ENCODE results near the gene PHF12.

PHF12 gene

DNA sequence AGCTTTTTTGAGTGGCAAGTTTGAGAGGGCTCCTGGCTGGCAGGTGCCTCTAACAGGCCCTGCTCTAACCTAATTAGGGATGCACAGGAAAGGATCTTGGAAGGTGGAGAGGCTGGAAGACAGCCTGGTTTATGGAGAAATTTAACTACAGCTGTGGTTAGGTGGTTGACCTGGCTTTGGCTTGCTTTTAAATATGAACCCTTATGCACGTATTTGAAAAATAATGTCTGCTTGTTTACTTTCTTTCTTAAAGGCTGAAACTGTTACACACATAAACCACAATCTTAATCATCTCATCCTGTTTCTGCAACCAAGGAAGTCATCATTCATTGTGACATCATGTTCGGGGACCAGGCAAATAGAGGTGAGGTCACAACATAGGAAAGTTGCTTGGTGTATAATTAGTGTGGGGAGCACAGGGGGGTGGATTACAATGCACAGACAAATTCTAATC, 25.4 kb downstream of the PHF12 start:
- Histone ChIP-seq H3K27ac (ENCODE audit: low read length) (no peak overlapping the region), H3K79me2 (ENCODE audit: low read length) (peaks cover 81% of the 10 kb centered on the region)

DNA sequence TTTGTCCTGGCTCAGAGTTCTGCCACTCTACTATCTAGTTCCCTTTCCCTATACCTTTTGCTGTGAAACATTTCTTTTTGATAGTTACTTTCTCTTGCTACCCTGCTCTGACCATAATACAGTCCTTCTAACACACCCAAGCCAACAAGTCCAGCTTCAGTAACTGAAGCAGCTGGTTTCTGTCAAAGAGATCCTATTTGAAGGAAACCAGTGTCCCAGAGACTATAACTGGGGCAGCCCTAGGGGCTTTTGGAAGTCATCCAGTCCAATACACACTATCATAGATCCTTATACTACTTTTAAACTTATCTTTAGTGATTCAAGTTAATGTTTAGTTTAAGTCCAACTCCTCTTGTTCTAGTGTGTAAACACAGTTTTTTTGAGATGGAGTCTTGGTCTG, 31.1 kb downstream of the PHF12 start:
- Histone ChIP-seq H3K79me2 (ENCODE audit: low read length) (peaks cover 31% of the 10 kb centered on the region), H3K36me3 (replicated peaks; ENCODE audit: low read depth, low read length) (peaks cover 75% of the 10 kb centered on the region)

More for the DNA sequence above, 25.4 kb downstream of the PHF12 start:
- no peaks in the 10 kb centered on the region for H3K27me3 ChIP-seq (ENCODE audit: low read depth, low read length)
- H3K4me1 ChIP-seq (ENCODE audit: low read length), result no peaks in the 10 kb centered on the region
- peaks cover 6% of the 10 kb centered on the region; the same call in 1 of the 2 replicates for H3K9me3 ChIP-seq (ENCODE audit: insufficient read depth, low read length)
- no peak for TF ChIP-seq EZH2phosphoT487 (IDR thresholded peaks at IDR 0.05; ENCODE audit: low read depth)
- TF ChIP-seq, protein P1, sequence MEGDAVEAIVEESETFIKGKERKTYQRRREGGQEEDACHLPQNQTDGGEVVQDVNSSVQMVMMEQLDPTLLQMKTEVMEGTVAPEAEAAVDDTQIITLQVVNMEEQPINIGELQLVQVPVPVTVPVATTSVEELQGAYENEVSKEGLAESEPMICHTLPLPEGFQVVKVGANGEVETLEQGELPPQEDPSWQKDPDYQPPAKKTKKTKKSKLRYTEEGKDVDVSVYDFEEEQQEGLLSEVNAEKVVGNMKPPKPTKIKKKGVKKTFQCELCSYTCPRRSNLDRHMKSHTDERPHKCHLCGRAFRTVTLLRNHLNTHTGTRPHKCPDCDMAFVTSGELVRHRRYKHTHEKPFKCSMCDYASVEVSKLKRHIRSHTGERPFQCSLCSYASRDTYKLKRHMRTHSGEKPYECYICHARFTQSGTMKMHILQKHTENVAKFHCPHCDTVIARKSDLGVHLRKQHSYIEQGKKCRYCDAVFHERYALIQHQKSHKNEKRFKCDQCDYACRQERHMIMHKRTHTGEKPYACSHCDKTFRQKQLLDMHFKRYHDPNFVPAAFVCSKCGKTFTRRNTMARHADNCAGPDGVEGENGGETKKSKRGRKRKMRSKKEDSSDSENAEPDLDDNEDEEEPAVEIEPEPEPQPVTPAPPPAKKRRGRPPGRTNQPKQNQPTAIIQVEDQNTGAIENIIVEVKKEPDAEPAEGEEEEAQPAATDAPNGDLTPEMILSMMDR (IDR thresholded peaks at IDR 0.05; ENCODE audit: low read depth, low read length), result no peak
- no peak overlapping the region for H2AFZ ChIP-seq (ENCODE audit: low read depth, low read length)
- peaks cover 77% of the 10 kb centered on the region for H3K36me3 ChIP-seq (replicated peaks; ENCODE audit: low read depth, low read length)
- no peak overlapping the region for H3K4me2 ChIP-seq (ENCODE audit: low read length)
- no peak overlapping the region for H3K4me3 ChIP-seq (ENCODE audit: low read length)
- peaks cover 67% of the 10 kb centered on the region for H4K20me1 ChIP-seq (ENCODE audit: insufficient read depth, low read length)
- H3K9ac ChIP-seq (ENCODE audit: low read length), result no peak overlapping the region

DNA sequence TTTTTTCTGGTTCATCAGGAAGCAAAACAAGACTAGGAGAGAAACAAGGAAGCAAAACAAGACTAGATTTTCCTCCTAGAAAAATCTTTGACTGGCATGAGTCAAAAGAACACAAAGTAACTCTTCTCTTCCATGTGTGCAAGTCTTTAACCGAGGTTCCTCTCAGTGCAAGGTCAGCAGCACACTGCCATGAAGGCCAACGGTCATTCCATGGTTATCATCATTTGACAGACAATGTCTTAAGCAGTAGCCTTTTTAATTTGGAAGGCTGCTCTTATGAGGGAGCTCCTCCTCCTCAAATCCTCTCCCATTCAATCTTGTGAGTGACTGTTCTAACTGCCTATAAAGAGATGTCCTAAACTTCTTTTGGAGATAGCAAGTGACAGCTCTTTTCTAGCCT, 33.0 kb downstream of the PHF12 start:
- no peak overlapping the region for H3K27ac ChIP-seq (ENCODE audit: low read length)
- H3K4me3 ChIP-seq (ENCODE audit: low read length), result no peak overlapping the region
- peaks cover 16% of the 10 kb centered on the region; the same call in 1 of the 2 replicates for H3K79me2 ChIP-seq (ENCODE audit: low read length)
- no peaks in the 10 kb centered on the region for H3K4me1 ChIP-seq (ENCODE audit: low read length)
- no peak overlapping the region for H3K4me2 ChIP-seq (ENCODE audit: low read length)
- TF ChIP-seq EZH2phosphoT487 (IDR thresholded peaks at IDR 0.05; ENCODE audit: low read depth), result no peak
- TF ChIP-seq, protein P1 (IDR thresholded peaks at IDR 0.05; ENCODE audit: low read depth, low read length), result no peak
- no peak overlapping the region for H2AFZ ChIP-seq (ENCODE audit: low read depth, low read length)
- H3K27me3 ChIP-seq (ENCODE audit: low read depth, low read length), result no peaks in the 10 kb centered on the region
- H3K9ac ChIP-seq (ENCODE audit: low read length), result no peak overlapping the region
- peaks cover 13% of the 10 kb centered on the region for H4K20me1 ChIP-seq (ENCODE audit: insufficient read depth, low read length)
- no peaks in the 10 kb centered on the region for H3K9me3 ChIP-seq (ENCODE audit: insufficient read depth, low read length)
- H3K36me3 ChIP-seq (replicated peaks; ENCODE audit: low read depth, low read length), result peaks cover 78% of the 10 kb centered on the region

More for the DNA sequence above, 31.1 kb downstream of the PHF12 start:
- Histone ChIP-seq H4K20me1 (ENCODE audit: insufficient read depth, low read length) (peaks cover 21% of the 10 kb centered on the region), H3K4me2 (ENCODE audit: low read length) (no peak overlapping the region), H3K4me1 (ENCODE audit: low read length) (no peaks in the 10 kb centered on the region), H3K27ac (ENCODE audit: low read length) (no peak overlapping the region), H2AFZ (ENCODE audit: low read depth, low read length) (no peak overlapping the region), H3K4me3 (ENCODE audit: low read length) (no peak overlapping the region), H3K9me3 (ENCODE audit: insufficient read depth, low read length) (no peaks in the 10 kb centered on the region), H3K9ac (ENCODE audit: low read length) (no peak overlapping the region), H3K27me3 (ENCODE audit: low read depth, low read length) (no peaks in the 10 kb centered on the region)
- TF ChIP-seq, protein P1 (IDR thresholded peaks at IDR 0.05; ENCODE audit: low read depth, low read length), result no peak
- TF ChIP-seq EZH2phosphoT487 (IDR thresholded peaks at IDR 0.05; ENCODE audit: low read depth), result no peak

DNA sequence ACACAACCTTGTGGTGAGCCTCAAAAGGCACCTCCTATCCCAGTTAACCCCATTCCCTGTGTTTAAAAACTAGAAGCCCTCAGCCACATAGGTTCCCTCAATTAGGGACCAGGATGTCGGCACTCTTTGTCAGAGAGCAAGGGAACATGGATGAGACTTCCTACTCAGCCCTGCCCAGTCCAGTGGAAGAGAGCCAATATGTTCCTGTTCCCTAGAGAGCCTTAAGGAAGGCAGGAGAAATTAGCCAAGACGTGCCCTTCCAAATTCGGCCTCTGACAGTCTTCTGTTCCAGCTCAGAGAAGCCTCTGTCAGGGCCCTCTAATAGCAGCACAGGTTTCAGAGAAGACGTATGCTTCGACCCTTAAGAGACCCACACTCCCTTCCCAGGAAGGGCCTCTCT, 33.9 kb downstream of the PHF12 start:
- Histone ChIP-seq H3K4me1 (ENCODE audit: low read length) (no peaks in the 10 kb centered on the region), H3K9me3 (ENCODE audit: insufficient read depth, low read length) (no peaks in the 10 kb centered on the region), H3K27me3 (ENCODE audit: low read depth, low read length) (no peaks in the 10 kb centered on the region), H3K4me2 (ENCODE audit: low read length) (no peak overlapping the region), H3K36me3 (replicated peaks; ENCODE audit: low read depth, low read length) (peaks cover 84% of the 10 kb centered on the region), H4K20me1 (ENCODE audit: insufficient read depth, low read length) (peaks cover 13% of the 10 kb centered on the region), H3K9ac (ENCODE audit: low read length) (no peak overlapping the region), H3K4me3 (ENCODE audit: low read length) (no peak overlapping the region), H3K79me2 (ENCODE audit: low read length) (peaks cover 21% of the 10 kb centered on the region; the same call in 1 of the 2 replicates), H2AFZ (ENCODE audit: low read depth, low read length) (no peak overlapping the region), H3K27ac (ENCODE audit: low read length) (no peak overlapping the region)
- TF ChIP-seq, protein P1 (IDR thresholded peaks at IDR 0.05; ENCODE audit: low read depth, low read length), result no peak
- no peak for TF ChIP-seq EZH2phosphoT487 (IDR thresholded peaks at IDR 0.05; ENCODE audit: low read depth)

Data from OCI-LY3 (cell line).